COLO668 (cell line): Measurements from ENCODE around the gene ANKRD6.

Source experiments
- DNase-seq: peaks from one replicate; lab custom pipeline; 2025; ENCODE audit not compliant: unreplicated experiment; lab: John Stamatoyannopoulos, UW

The ANKRD6 gene

DNA sequence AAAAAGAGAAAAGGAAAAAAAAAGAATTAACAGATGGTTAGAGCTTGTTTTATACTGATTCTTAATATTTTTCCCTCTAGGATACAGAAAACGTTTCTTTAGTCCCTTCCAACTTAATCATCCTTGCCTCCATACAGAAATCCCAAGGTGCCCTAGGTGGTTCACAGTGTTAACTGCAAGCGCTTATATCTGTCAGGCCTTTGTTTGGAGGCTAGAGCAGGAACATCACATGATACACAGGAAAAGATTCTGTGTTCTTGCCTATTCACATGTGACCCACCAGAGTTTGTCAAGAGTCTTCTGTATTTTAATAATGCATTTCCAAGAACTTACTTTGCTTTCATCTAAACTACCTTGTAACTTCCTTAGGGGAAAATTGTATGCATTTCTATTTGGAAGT is 31.3 kb downstream of the ANKRD6 start:
- no peak for DNase-seq

DNA sequence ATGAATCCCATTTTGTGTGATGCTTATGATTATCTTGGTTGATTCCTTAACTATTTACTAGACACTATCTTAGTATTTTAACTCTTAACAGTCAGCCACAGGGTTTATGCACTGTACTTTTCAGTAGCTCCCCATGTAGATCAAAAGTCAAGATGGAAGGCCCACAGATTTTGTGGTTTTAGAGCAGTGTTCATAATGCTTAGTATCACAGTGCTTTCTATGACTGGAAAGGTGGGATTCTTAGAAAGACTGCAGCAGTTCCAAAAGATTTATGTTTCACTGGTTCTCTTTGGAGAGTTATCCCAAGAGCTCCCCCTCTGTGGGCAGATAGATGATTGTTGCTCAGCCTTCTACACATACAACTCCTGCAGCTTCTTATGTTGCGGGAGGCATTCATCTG is 34.5 kb downstream of the ANKRD6 start:
- DNase-seq, result no peak

GRCh38 chr6:89468998-89469397 is 36.0 kb downstream of the ANKRD6 start:
- DNase-seq, result no peak

DNA sequence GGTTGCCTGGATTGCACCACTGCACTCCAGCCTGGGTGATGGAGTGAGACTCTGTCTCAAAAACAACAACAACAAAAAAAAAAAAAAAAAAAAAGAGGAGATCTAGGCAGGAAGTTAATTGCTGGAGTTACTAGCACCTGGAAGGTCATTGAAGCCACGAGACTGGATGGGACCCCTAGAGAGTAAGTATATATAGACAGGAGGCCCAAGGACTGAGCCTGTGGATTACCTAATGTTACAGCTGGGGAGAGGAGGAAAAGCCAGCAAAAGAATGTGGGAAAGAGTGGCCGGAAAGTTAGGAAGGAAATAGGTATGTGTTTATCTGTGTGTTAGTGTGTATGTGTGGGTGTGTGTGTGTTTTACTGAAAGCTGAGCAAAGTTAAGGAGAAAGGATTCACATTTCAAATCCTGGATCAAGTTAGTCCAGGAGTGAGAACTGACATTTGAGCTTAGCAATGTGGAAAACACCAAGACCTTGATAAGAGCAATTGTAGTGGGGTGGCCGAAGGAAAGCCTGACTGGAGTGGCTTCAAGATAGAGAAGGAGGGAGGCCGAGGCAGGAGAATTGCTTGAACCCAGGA is 38.4 kb downstream of the ANKRD6 start:
- no peak for DNase-seq

DNA sequence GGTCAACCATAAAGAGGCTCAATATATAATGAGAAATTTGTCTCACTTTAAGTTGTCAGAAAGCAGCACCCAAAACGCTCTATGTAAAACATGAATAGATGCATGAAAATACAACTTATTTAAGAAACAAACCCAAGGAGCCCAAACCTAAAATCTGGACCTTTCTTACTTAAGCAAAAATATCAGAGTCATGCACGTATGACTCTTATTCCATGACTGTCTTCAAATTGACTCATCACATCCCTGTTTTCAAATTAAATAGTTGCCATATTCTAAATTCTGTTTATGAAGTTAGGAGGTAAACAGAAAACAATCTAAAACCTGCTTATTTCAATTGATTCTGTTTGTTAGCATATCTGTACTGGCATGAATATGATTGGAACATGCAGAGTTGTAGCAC is 42.1 kb downstream of the ANKRD6 start:
- DNase-seq, result no peak

DNA sequence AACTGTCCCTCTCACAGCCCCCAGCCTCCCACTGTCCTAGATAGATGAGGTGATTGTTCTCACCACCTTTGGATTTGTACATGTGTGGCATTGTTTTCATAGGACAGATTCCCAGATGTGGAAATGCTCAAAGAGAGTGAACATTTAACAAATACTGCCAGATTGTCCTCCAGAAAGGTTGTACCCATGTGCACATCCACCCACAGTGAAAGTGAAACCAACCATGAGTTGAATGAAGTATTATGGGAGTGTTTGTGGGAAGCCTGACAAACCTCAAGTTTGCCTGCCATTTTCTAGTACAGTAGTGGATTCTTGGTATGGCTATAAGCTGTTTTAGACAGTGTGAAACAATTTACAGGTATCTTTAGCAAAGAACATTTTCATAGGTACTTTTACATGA is 42.7 kb downstream of the ANKRD6 start:
- no peak for DNase-seq

DNA sequence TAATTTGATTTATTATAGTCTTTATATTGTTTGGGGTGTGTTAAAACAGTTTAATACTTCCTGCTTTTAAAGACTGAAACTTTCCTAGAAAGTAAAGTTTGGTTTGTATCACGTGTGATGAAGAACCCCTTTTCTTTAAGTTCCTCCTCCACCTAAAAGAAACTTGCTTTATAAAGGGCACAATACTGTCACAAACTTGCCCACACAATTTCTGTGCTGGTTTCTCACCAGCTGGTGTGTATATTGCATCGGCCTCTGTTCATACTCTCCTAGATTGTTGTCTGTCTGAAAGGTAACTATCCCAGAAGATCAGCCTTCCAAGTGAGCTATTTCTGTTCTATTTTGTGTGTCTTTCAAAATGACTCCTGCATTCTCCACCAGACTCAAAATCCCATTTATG is 46.9 kb downstream of the ANKRD6 start:
- DNase-seq, result no peak

- no peak for DNase-seq
Observed at GRCh38 chr6:89481695-89482094, 48.7 kb downstream of the ANKRD6 start.

DNA sequence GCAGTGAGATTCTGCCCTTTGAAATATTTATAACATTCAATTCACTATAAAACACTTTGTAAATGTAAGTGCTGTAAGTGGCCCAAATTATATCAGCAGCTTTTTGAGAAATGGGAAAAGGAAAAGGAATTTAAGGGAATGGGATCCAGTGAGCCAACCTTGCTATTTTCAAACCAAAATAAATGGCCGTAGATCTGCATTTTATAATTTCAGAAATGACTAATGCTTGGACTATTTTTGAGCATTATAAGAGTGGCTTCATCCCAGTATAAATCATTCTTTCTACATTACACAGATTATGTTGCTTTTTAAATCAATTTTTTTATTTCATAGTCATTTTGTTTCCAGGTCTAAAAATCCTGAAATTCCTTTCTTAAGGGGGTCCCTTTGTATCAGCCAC is 49.2 kb downstream of the ANKRD6 start:
- DNase-seq, result no peak

GRCh38 chr6:89483111-89483720 is 50.3 kb downstream of the ANKRD6 start:
- peak; percentile 42 for DNase-seq

GRCh38 chr6:89485320-89485719 is 52.4 kb downstream of the ANKRD6 start:
- no peak for DNase-seq

DNA sequence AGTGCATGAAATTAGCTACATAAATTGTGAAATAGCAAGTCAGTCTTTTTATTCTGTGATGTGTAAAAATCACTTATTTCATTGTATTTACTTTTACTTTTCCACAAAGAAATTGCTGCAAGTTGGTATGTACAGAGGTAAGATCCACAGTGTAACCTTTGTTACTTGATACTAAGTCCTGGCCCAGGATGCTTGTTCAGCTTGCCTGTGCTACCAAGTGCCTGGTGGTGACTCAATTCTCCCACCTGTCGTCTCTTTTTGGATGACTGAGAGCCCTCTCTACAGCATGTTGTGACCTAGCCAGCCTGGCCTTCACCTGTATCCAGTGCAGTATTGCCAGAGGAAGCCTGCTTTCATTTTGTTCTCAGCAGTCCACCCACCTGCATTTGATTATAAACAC is 54.9 kb downstream of the ANKRD6 start:
- peak; percentile 73 for DNase-seq

DNA sequence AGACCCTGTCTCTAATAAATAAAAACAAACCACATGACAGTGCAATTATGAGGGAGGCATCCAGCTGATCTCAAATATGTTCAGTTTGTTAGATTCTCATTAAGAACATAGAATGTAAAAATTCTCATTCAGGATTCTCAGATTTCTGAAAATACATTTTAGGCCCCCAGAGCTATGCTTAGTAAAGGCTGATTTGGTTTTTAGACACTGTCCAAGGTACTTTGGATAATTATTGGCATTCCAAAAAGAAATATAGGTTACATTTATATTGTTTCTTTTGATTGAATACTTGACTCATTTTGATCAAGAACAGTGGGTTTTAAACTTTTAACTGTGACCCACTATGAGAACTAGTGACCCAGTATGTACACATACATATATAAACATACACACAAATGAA is 55.5 kb downstream of the ANKRD6 start:
- no peak for DNase-seq

DNA sequence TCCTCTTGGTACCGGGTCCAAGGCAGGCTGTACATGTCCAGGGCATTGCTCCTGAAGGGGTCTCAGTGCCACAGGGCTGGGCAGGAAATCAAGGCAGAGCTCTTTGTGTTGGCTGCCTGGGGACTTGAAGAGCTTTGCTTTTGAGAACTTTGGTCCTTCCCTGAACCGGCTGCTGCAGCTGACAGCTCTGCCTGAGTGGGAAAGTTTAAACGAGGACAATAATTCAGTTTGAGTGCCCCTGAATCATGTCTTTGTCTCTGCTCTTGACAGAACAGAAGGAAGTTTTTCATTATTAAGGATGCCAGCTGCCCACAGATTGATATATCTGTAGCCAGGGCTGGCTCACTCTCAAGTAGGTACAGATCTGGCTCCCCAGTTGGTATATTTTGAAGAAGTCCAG is 56.1 kb downstream of the ANKRD6 start:
- no peak for DNase-seq

DNA sequence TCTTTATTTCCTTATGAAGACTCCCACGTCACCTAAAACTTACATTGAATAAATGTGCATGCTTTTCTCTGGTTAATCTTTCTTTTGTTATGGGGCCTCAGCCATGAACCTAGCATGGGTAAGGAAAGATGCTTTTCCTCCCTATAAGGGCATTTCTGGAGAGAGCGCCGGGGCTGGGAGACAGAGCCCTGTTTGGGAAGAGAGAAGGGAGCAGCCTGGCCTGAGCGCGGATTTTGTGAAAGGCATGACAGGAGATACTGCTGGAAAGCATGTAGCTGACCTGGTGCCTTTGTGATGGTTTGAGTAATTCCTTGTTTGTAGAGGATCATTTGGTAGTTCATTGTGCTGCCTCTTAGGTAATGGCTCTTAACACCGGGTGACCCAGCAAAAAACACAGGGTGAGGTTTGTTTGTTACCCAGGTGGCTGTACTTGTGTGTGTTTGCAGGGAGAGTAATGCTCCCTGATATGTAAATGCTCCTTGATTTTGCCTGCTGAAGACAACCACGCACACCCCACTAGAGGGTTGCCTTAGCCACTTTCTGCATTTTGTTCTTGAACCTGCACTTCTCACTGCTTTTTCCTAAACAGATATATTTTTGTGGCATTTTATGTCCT is 59.2 kb downstream of the ANKRD6 start:
- peak; percentile 57 for DNase-seq

- no peak for DNase-seq
Observed at GRCh38 chr6:89494131-89494793, 61.3 kb downstream of the ANKRD6 start.

DNA sequence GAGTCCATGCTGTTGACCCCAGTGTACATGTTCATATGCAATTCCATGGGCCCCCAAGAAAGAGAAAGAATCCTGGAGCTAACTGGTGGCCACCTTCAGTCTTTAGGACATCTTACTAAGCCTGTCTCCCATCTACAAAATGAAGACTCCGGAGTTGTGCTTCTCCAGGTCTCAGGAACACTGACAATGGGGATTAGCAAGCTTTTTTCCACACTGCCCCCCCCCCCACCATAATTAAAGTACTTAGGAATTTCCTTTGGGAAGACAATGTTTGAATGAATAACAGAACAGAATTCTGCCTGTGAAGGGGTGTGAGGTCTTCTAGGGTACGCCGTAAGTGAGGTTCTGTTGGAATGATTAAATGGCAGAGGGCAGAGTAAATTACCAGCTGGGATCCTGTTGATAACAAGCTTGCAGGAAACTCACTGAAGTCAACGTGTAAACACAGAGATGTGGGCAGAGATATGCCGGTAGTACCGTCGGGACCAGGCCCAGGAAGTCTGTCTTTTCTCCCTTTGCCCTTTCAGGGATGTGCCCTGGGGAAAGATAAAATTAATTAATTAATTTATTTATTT is 63.1 kb downstream of the ANKRD6 start:
- no peak for DNase-seq

GRCh38 chr6:89500611-89501010 is 67.7 kb downstream of the ANKRD6 start:
- no peak for DNase-seq

DNA sequence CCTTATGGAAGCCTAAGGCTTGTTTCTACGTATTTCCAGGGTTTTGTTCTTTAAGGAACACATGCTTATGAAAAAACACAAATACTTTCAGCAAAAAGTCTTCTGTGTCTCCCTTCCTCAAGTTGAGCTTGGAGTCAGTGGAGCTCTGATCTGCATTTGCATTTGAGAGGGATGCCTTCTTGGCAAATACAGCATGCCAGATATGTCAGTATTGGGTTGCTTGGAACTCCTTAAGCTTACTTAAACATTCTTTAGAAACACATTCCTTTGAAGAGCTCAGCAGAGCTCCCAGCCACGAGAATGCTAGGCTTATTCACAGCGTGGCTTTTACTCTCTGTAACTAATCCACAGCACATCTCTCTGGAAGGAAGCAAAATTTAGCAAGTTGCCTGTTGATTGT is 68.3 kb downstream of the ANKRD6 start:
- no peak for DNase-seq

DNA sequence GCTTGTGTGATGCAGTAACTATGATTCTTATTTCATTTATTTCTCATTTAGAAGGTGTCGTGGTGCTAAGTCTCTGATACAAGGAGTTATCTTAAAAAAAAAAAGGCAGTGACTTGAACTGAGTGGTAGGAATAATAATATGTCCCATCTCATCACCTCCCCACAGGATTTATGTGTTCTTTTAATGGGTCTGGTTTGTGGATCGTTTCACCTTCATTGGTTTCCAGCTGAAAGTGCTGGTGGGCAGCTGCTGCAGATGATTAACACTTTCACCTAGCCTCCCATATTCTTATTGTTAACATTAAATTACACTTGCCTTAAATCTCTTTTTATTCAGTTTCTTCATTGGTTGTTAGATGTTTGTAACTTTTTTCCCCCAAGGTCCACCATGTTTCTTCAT is 68.8 kb downstream of the ANKRD6 start:
- no peak for DNase-seq

- DNase-seq, result no peak
Observed at GRCh38 chr6:89503641-89504040, 70.7 kb downstream of the ANKRD6 start.

GRCh38 chr6:89505847-89506246 is 72.9 kb downstream of the ANKRD6 start:
- no peak for DNase-seq
